KOPT-K1 (cell line): ENCODE results near the gene SRRM1.
"Not testable (repeated sequence)": the region's sequence is repeated elsewhere in the genome, so short reads cannot be mapped to it uniquely, and the experiment has no call there.

ENCODE experiments used
- H3K27ac ChIP-seq: fragments of 200-600 bp; sonication (generic); 2 replicates; pipeline ENCODE4 v1.5.1; 2016; ENCODE audit warnings: antibody characterized with exemption, mild to moderate bottlenecking, low read depth, low read length; ENCODE audit not compliant: poor library complexity, severe bottlenecking
- H3K36me3 ChIP-seq: fragments of 200-600 bp; sonication (generic); 2 replicates; pipeline ENCODE4 v1.5.1; 2017; ENCODE audit warnings: antibody characterized with exemption, mild to moderate bottlenecking, low read length, moderate library complexity; ENCODE audit not compliant: insufficient read depth
- H3K9me3 ChIP-seq: fragments of 200-600 bp; sonication (generic); 2 replicates; pipeline ENCODE4 v1.5.1; 2017; ENCODE audit warnings: antibody characterized with exemption, low read length, mild to moderate bottlenecking; ENCODE audit not compliant: insufficient read depth, poor library complexity, severe bottlenecking

SRRM1 gene

DNA sequence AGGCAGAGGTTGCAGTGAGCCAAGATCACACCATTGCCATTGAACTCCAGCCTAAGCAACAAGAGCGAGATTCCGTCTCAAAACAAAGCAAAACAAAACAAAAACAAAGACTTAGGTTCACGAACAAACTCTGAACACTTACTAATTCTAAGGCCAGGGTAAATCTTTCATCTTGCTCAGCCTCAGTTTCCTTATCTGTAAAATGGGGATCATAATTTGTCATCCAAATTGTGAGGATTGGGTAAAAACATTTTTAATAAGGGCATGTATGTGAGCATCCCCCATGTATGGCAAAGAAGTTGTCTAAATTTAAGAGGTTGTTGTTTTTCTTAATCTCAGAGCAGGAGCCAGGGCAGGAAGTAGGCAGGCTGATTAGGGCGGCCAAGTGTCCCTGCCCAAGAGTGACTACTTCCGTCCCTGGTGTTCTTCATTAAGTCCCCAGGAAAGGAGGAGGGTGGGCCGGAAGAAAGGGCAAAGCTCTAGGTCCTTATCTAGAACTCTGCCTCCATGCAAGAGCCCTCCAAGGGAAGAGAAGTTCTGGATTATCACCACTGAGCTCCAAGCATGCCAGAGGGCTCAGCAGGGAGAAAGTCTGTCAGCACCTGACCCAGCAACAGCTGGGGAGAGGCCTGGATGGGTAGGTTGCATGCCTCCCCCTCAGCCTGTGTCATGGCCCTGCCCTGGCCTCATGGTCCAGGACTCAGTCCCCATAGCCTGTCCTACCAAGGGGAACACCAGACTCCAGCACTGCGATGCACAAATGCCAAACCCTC is 52.3 kb downstream of the SRRM1 start:
- Histone ChIP-seq H3K9me3 (no peaks in the 10 kb centered on the region), H3K27ac (no peak overlapping the region), H3K36me3 (no peaks in the 10 kb centered on the region)

DNA sequence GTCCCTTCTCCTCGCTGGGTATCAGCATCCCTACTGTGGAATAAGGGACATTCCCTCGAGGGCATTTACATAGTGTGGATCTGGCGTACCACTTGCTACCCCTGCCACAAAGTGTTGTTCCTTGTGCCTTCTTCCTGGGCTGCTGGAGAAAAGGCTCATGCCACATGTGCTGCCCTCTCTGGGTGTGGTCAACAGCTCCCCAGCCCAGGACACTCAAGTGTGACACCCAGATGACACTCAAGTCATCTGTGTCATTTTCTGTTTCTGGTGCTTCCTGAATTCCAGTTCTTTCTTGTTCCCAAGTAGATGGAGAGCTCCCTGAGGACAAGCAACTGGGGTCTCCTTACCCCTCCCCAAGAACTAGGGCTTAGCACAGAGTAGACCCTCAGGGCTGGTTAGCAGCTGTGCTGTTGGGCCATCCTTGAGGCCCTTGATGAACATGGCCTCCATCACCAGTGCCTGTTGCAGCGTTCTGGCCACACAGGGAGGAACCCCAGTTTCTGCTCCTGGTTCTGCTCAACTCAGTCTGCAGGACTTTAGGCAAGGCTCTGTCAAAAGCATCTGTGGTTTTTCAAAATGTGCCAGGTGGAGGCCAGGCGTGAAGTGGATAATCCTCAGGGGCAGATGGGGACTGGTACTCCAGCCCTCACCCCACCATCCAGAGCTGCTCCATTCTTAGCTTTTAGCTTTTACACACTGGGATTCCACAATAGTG is 53.1 kb downstream of the SRRM1 start:
- no peaks in the 10 kb centered on the region for H3K36me3 ChIP-seq
- H3K9me3 ChIP-seq: no peaks in the 10 kb centered on the region
- no peak overlapping the region for H3K27ac ChIP-seq

DNA sequence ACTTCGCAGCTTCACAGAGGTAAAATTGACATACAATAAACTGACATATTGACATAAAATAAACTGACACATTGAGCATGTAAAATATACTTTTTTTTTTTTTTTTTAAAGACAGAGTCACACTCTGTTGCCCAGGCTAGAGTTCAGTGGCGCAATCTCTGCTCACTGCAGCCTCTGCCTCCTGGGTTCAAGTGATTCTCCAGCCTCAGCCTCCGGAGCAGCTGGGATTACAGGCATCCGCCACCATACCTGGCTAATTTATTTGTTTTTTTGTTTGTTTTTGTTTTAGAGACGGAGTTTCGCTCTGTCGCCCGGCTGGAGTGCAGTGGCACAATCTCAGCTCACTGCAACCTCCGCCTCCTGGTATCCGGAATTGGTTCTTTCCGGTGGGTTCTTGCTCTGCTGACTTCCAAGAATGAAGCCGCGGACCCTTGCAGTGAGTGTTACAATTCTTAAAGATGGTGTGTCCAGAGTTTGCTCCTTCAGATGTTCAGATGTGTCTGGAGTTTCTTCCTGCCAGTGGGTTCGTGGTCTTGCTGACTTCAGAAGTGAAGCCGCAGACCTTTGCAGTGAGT is 53.7 kb downstream of the SRRM1 start:
- Histone ChIP-seq H3K36me3 (no peaks in the 10 kb centered on the region), H3K9me3 (no peaks in the 10 kb centered on the region), H3K27ac (no peak overlapping the region)

DNA sequence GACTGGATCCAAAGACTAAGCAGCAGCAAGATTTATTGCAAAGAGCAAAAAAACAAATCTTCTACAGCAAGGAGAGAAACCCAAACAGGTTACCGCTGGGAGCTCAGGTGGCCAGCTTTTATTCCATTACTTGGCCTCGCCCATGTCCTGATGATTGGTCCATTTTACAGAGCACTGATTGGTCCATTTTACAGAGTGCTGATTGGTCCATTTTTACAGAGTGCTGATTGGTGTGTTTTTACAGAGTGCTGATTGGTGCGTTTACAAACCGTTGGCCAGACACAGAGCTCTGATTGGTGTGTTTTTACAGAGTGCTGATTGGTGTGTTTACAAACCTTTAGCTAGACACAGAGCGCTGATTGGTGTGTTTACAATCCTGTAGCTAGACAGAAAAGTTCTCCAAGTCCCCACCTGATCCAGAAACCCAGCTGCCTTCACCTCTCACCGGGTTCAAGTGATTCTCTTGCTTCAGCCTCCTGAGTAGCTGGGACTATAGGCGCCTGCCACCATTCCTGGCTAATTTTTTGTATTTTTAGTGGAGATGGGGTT is 54.4 kb downstream of the SRRM1 start:
- H3K27ac ChIP-seq, H3K36me3 ChIP-seq, H3K9me3 ChIP-seq: not testable (repeated sequence)

DNA sequence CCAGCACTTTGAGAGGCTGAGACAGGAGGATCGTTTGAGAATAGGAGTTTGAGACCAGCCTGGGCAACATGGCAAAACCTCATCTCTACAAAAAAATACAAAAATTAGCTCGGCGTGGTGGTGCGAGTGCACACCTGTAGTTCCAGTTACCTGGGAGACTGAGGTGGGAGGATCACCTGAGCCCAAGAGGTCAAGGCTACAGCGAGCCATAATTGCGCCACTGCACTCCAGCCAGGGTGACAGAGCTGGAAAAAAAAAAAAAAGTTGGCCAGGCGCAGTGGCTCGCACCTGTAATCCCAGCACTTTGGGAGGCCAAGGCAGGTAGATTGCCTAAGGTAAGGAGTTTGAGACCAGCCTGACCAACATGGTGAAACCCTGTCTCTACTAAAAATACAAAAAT is 55.2 kb downstream of the SRRM1 start:
- not testable (repeated sequence) for H3K36me3 ChIP-seq, H3K9me3 ChIP-seq, H3K27ac ChIP-seq

DNA sequence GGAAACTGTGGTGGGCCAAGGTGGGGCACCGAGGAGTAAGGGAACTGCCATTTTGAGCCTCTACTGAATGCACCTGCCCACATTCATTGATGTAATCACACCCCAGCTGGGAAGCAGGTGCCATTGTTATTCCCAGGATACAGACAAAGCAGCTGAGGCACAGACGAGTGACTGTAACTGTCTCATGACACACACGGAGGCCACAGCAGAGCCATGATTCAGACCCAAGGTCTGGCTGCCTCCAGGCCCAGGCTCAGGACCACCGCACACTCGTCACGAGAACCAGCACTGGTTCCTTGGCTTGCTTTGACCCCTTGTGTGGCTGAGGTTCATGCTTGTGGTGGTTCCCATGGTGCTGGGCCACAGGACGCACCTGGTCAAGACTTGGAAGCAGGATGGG is 56.5 kb downstream of the SRRM1 start:
- Histone ChIP-seq H3K36me3 (no peaks in the 10 kb centered on the region), H3K9me3 (no peaks in the 10 kb centered on the region), H3K27ac (no peak overlapping the region)

DNA sequence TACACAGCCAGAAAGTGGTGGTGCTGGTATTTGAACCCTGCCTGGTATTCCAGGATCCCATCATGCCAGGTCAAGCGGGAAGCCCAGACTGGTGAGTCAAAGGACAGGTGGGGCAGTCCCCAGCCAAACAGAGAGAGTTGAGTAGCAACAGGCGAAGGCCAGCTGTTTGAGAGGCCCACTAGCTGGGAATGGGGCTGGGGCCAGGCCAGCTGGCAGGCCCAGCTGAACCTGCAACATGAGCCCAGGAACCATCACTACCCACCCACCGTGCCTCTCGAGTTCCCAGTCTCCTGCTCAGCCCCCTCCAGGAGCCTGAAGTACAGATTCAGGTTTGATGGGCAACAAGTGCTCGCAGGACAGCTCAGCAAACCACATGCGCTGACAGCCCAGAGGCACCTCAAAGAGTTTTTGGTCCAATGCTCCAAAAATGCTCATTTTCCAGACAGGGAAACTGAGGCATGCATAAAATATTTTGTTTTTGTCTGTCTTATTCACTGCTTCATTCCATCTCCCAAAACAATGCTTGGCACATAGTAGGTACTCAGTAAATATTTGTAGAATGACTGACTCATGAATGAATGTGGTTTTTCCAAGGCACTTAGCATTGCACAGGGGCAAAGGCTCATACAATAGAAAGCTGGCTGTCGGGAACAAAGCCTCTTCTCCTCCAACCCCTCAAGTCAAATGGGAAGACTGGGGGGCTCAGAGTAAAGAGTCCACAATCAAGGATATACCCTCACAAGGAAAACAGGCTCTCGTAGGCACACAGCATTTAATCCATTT is 59.6 kb downstream of the SRRM1 start:
- no peaks in the 10 kb centered on the region for H3K9me3 ChIP-seq
- no peaks in the 10 kb centered on the region for H3K36me3 ChIP-seq
- no peak overlapping the region for H3K27ac ChIP-seq

DNA sequence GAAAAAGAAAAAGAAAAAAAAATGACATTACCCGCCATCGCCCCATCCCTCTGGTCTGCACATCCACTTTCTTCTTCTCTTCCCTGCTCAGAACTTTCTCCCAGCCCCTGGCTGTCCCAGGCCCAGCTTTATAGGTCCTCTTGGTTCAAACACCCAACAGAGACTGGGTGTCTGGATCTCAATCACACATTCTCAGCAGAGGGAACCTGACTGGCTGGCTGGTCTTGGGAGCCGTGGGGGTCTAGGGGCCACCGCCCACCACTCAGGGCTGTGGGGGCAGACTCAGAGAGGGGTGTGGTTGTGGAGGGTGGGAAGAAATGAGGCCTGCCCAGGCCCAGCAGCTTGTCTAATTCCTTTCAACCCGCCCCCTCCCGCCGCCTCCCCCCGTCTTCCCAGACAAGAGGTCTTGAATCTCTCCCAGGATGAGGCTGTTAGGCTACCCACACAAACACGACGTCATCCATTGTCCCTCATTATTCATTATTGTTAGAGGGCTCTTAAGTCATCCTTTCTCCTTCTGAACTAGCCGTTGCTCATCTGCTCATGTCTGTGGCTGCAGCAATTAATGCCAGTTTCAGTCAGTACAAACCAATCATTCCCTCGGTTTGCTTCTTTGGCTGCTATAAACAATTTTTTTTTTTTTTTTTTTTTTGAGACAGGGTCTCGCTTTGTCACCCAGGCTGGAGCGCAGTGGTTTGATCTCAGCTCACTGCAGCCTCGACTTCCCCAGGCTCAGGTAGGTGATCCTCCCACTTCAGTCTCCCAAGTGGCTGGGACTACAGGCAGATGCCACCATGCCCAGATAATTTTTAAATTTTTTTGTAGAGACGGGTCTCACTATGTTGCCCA is 61.5 kb downstream of the SRRM1 start:
- H3K36me3 ChIP-seq: no peaks in the 10 kb centered on the region
- H3K27ac ChIP-seq: no peak overlapping the region
- no peaks in the 10 kb centered on the region for H3K9me3 ChIP-seq

DNA sequence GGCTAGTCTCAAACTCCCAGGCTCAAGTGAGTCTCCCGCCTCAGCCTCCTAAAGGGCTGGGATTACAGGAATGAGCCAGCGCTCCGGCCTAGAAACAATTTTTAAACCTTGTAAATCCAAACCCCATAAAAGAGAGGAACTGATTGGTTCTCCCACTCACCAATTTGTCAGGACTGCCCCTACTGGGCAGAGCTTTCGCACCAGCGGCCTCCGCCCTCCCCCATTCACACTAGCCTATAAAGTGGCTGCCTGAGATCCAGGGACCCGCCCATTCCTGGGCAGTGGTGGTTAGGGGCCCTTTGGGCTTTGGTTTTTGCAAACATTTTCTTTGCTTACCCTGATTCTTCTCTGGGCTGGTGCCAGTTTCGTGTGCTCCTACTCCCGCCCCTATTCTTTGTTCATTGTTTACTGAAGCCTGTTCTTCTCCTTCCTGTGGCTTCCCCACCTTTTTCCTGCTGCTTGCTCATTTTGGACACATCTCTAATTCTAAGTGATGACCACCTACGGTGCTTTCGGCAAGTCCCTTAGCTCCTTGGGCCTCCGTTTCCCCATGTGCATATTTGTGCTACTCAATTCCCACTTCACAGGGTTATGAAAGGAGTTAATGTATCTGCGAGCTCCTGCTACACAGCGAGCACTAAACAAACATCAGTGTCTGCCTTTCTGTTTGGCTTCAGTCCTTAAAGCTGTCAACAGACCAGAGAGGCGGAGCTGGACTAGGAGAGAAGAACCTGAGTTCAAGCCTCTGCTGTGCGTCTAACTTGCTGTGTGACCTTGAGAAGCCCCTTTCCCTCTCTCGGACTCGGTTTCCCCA is 62.4 kb downstream of the SRRM1 start:
- Histone ChIP-seq H3K27ac (no peak overlapping the region), H3K36me3 (no peaks in the 10 kb centered on the region), H3K9me3 (no peaks in the 10 kb centered on the region)

DNA sequence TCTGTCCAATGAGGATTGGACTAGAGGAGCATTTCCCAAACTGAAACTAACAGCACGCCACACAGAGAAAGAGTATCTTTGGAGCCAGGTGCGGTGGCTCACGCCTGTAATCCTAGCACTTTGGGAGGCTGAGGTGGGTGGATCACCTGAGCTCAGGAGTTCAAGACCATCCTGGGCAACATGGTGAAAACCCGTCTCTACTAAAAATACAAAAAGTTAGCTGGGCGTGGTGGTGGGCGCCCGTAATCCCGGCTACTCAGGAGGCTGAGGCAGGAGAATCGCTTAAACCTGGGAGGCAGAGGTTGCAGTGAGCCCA is 62.9 kb downstream of the SRRM1 start:
- H3K36me3 ChIP-seq, H3K27ac ChIP-seq, H3K9me3 ChIP-seq: not testable (repeated sequence)

DNA sequence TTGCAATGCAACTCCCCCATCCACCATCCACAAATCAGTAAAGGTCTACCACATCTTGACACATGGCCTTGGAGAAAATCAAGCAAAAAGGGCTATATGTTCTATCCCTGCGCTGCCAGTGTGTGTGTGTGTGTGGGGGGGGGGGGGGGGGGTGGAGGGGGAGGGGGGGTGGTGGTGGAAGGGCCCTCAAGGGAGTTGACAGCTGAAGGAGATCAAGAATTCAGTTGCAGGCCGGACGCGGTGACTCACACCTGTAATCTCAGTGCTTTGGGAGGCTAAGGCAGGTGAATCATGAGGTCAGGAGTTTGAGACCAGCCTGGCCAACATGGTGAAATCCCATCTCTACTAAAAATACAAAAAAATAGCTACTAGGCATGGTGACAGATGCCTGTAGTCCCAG is 64.6 kb downstream of the SRRM1 start:
- H3K36me3 ChIP-seq: no peaks in the 10 kb centered on the region
- no peak overlapping the region for H3K27ac ChIP-seq
- H3K9me3 ChIP-seq: no peaks in the 10 kb centered on the region

DNA sequence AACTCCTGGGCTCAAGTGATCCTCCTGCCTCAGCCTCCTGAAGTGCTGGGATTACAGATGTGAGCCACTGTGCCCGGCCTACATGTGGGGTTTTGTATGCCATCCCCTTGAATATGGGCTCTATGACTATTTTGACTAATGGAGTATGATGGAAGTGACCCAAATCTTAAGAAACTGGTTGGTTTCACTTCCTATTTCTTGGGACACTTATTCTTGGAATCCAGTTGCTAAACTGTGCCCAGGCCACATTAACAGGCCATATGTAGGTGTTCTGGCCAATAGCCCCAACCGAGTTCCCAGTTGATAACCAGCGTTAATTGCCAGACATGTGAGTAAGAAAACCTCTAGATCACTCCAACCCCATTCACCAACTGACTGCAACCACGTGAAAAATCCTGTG is 65.8 kb downstream of the SRRM1 start:
- Histone ChIP-seq H3K9me3 (no peaks in the 10 kb centered on the region), H3K27ac (no peak overlapping the region), H3K36me3 (no peaks in the 10 kb centered on the region)

DNA sequence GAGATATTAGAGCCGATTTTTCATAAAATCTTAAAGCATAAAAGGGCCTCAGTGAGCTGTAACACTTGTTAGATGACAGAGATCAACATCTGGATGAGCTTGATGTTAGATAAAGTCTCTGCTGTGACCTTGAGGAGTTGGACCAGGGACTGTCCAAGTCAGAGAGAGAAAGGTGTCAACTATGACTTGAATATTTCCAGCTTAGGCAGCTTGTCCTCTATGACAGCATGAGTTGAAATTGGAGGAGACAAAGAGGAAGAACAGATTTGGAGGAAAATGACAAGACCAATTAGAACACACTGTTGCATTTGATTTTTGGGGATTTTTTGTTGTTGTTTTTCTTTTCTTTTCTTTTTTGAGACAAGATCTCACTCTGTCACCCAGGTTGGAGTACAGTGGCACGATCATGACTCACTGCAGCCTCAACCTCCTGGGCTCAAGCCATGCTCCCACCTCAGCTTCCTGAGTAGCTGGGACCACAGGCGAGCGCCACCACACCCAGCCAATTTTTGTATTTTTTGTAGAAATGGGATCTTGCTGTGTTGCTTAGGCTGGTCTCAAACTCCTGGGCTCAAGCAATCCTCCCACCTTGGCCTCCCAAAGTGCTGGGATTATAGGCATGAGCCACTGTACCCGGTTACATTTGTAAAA is 66.8 kb downstream of the SRRM1 start:
- Histone ChIP-seq H3K36me3 (no peaks in the 10 kb centered on the region), H3K9me3 (no peaks in the 10 kb centered on the region), H3K27ac (no peak overlapping the region)
